Liver (tissue), 9 donors: Measurements from ENCODE around the gene TNFRSF8. TPM values are rescaled to one million over a fixed set of nuclear protein-coding genes. Genes with fewer than 3 reads are reported as not detected.

ENCODE experiments used
- DNase-seq: peaks from one replicate; pipeline ENCODE4 v3.0.0-alpha.2; 2017; ENCODE audit warnings: low spot score
- H3K27ac ChIP-seq, 2 donors: one replicate each; pipeline ENCODE4 v1.7.0; 2013; ENCODE audit warnings: inconsistent platforms in 2 of 2, low read length in 2 of 2, control low read depth in 1 of 2, low read depth in 1 of 2, mild to moderate bottlenecking in 1 of 2
- H3K27me3 ChIP-seq, 4 donors: one replicate each; pipeline versions ENCODE4 v1.6.1 to v1.7.0; 2013; ENCODE audit warnings: low read length in 3 of 4, inconsistent platforms in 1 of 4, mild to moderate bottlenecking in 1 of 4, moderate library complexity in 1 of 4; ENCODE audit not compliant: control insufficient read depth in 4 of 4, insufficient read depth in 4 of 4
- H3K36me3 ChIP-seq, 4 donors: one replicate each; pipeline versions ENCODE4 v1.6.1 to v1.7.0; 2013; ENCODE audit warnings: low read length in 3 of 4, mild to moderate bottlenecking in 3 of 4, low read depth in 1 of 4, moderate library complexity in 1 of 4; ENCODE audit not compliant: control insufficient read depth in 4 of 4, insufficient read depth in 3 of 4
- H3K4me1 ChIP-seq, 4 donors: one replicate each; pipeline versions ENCODE4 v1.6.1 to v1.7.0; 2013; ENCODE audit warnings: low read length in 3 of 4, mild to moderate bottlenecking in 3 of 4, moderate library complexity in 1 of 4; ENCODE audit not compliant: control insufficient read depth in 4 of 4, insufficient read depth in 4 of 4
- H3K4me3 ChIP-seq, 3 donors: one replicate each; pipeline versions ENCODE4 v1.6.1 to v1.7.0; 2013; ENCODE audit warnings: low read length in 3 of 3, control low read depth in 1 of 3, low read depth in 1 of 3, mild to moderate bottlenecking in 1 of 3
- H3K9ac ChIP-seq, 2 donors: one replicate each; pipeline ENCODE4 v1.7.0; 2013; ENCODE audit warnings: low read length in 2 of 2, mild to moderate bottlenecking in 2 of 2, moderate library complexity in 2 of 2, control low read depth in 1 of 2, low read depth in 1 of 2
- H3K9me3 ChIP-seq, 4 donors: one replicate each; pipeline versions ENCODE4 v1.6.1 to v1.7.0; 2013; ENCODE audit warnings: low read length in 3 of 4; ENCODE audit not compliant: control insufficient read depth in 4 of 4
- ATF3 ChIP-seq: IDR thresholded peaks from 2 replicates; pipeline ENCODE4 v1.6.1; 2016; ENCODE audit warnings: antibody characterized with exemption
- CTCF ChIP-seq: fragments of 150-350 bp; IDR thresholded peaks from 2 replicates; pipeline ENCODE4 v1.5.1; 2017; ENCODE audit warnings: improper control_type of control experiment, low read depth, low read length; ENCODE audit not compliant: missing input control
- EGR1 ChIP-seq, 2 donors: IDR thresholded peaks; 2 replicates each; pipeline ENCODE4 v1.6.1; 2016 to 2018; ENCODE audit warnings: antibody characterized with exemption in 2 of 2, low read depth in 2 of 2
- FOXA1 ChIP-seq: IDR thresholded peaks from 2 replicates; pipeline ENCODE4 v1.6.1; 2016; ENCODE audit warnings: antibody characterized with exemption
- GABPA ChIP-seq, 2 donors: IDR thresholded peaks in 1 of 2; conservative IDR thresholded peaks in 1 of 2; 2 replicates each; pipeline ENCODE4 v1.6.1; 2016; ENCODE audit warnings: antibody characterized with exemption in 2 of 2, mild to moderate bottlenecking in 1 of 2, moderate library complexity in 1 of 2
- HNF4G ChIP-seq: IDR thresholded peaks from 2 replicates; pipeline ENCODE4 v1.6.1; 2016; ENCODE audit warnings: antibody characterized with exemption
- MAX ChIP-seq: IDR thresholded peaks from 2 replicates; pipeline ENCODE4 v1.6.1; 2016; ENCODE audit warnings: antibody characterized with exemption
- NR2F2 ChIP-seq: IDR thresholded peaks from 2 replicates; pipeline ENCODE4 v1.6.1; 2016; ENCODE audit warnings: antibody characterized with exemption
- RAD21 ChIP-seq, 2 donors: IDR thresholded peaks; 2 replicates each; pipeline ENCODE4 v1.6.1; 2016; ENCODE audit warnings: antibody characterized with exemption in 2 of 2, mild to moderate bottlenecking in 2 of 2
- REST ChIP-seq: IDR thresholded peaks from 2 replicates; pipeline ENCODE4 v1.6.1; 2016; ENCODE audit warnings: antibody characterized with exemption, mild to moderate bottlenecking
- RXRA ChIP-seq, 2 donors: IDR thresholded peaks; 2 replicates each; pipeline ENCODE4 v1.6.1; 2017 to 2018; ENCODE audit warnings: antibody characterized with exemption in 2 of 2, mild to moderate bottlenecking in 1 of 2
- SP1 ChIP-seq: IDR thresholded peaks from 2 replicates; pipeline ENCODE4 v1.6.1; 2018; ENCODE audit warnings: antibody characterized with exemption, mild to moderate bottlenecking
- TAF1 ChIP-seq: conservative IDR thresholded peaks from 2 replicates; pipeline ENCODE4 v1.6.1; 2016; ENCODE audit warnings: antibody characterized with exemption, mild to moderate bottlenecking
- YY1 ChIP-seq: IDR thresholded peaks from 2 replicates; pipeline ENCODE4 v1.6.1; 2016; ENCODE audit warnings: antibody characterized with exemption, mild to moderate bottlenecking
- ZBTB33 ChIP-seq: IDR thresholded peaks from 2 replicates; pipeline ENCODE4 v1.6.1; 2016; ENCODE audit warnings: antibody characterized with exemption
- WGBS: extraction: QIAGEN DNeasy Blood & Tissue Kit; methylation state at CpG from one replicate; pipeline ENCODE4 v1.1.7; 2013; 5-methylcytosine and 5-hydroxymethylcytosine counted together
- polyA plus RNA-seq, 2 donors: library from polyadenylated mRNA; stranded (reverse) in 1 of 2; unstranded in 1 of 2; fragments of 200-250 nt in 1 of 2; fragments of >200 nt in 1 of 2; fragmentation: Nextera tagmentation in 1 of 2; extraction: Ambion mirVana in 1 of 2; gene quantifications; one replicate each; pipeline versions ENCODE4 v1.2.1 to v1.2.3, GENCODE V29; 2013 to 2015
- total RNA-seq, 2 donors: library from RNA; depleted of rRNA; stranded (reverse); fragments of >200 nt; gene quantifications; one replicate each; pipeline ENCODE4 v1.2.3, GENCODE V29; 2014
- donor health status: healthy.
- donor health status: healthy.
- donor health status: healthy.
- donor health status: healthy.
- donor health status: healthy.

The TNFRSF8 gene
- total and polyA plus RNA-seq, 4 donors: 0.08 to 0.19 (median 0.12) TPM

- H3K4me3 ChIP-seq: no peak overlapping the region
- no peak for TF ChIP-seq NR2F2
- no peak for TF ChIP-seq HNF4G
- TF ChIP-seq ZBTB33: no peak
- TF ChIP-seq YY1: no peak
- no peak for TF ChIP-seq REST
- TF ChIP-seq MAX: no peak
- no peak for TF ChIP-seq EGR1 (IDR thresholded peaks at IDR 0.05; ENCODE audit: low read depth in 2 of 2)
- H3K9me3 ChIP-seq: no peaks in the 10 kb centered on the region
- WGBS: 92% methylated on average over 16 of the region's 16 CpGs
- H3K27ac ChIP-seq: no peak overlapping the region
- DNase-seq: no peak
- no peak overlapping the region for H3K9ac ChIP-seq
- no peaks in the 10 kb centered on the region for H3K36me3 ChIP-seq
- H3K27me3 ChIP-seq: peaks cover 0 to 2% (median 0%) of the 10 kb centered on the region in 4 donors
- no peaks in the 10 kb centered on the region for H3K4me1 ChIP-seq
Measured at GRCh38 chr1:12056331-12056841, 6.7 kb upstream of the TNFRSF8 start.

GRCh38 chr1:12057382-12057781 is 5.7 kb upstream of the TNFRSF8 start:
- no peak overlapping the region for H3K9ac ChIP-seq
- H3K27me3 ChIP-seq: peaks cover 0 to 6% (median 0%) of the 10 kb centered on the region in 4 donors
- H3K36me3 ChIP-seq: no peaks in the 10 kb centered on the region
- no peak overlapping the region for H3K4me3 ChIP-seq
- no peak overlapping the region for H3K27ac ChIP-seq
- no peaks in the 10 kb centered on the region for H3K9me3 ChIP-seq
- DNase-seq: no peak
- no peak for TF ChIP-seq RAD21 (IDR thresholded peaks at IDR 0.05)
- no peaks in the 10 kb centered on the region for H3K4me1 ChIP-seq

- WGBS: 90% methylated on average over 4 of the region's 4 CpGs
- Histone ChIP-seq H3K9me3 (no peaks in the 10 kb centered on the region), H3K4me3 (no peak overlapping the region), H3K4me1 (no peaks in the 10 kb centered on the region), H3K27me3 (peaks cover 0 to 6% (median 0%) of the 10 kb centered on the region in 4 donors), H3K9ac (no peak overlapping the region), H3K36me3 (no peaks in the 10 kb centered on the region), H3K27ac (no peak overlapping the region)
- no peak for TF ChIP-seq NR2F2
- TF ChIP-seq CTCF: no peak
- no peak for TF ChIP-seq ZBTB33
- no peak for TF ChIP-seq GABPA (IDR thresholded peaks at IDR 0.05 in 1 of 2, conservative IDR thresholded peaks at IDR 0.05 in 1 of 2)
- TF ChIP-seq RAD21 (IDR thresholded peaks at IDR 0.05): no peak
- TF ChIP-seq TAF1: no peak
- no peak for TF ChIP-seq EGR1 (IDR thresholded peaks at IDR 0.05; ENCODE audit: low read depth in 2 of 2)
- no peak for TF ChIP-seq ATF3
- TF ChIP-seq YY1: no peak
- no peak for TF ChIP-seq HNF4G
- TF ChIP-seq RXRA (IDR thresholded peaks at IDR 0.05): no peak
- TF ChIP-seq SP1: no peak
- no peak for TF ChIP-seq FOXA1
- DNase-seq: no peak
Measured at GRCh38 chr1:12057940-12058687, 5.0 kb upstream of the TNFRSF8 start.
